HEK293 (cell line): ENCODE measurements around the gene ECI1.
A peak's percentile ranks its signal among the peaks of the same experiment; 100 is the strongest.

Experiments
- BCL11B ChIP-seq: fragments of 450-650 bp; formaldehyde crosslinking; IDR thresholded peaks from 2 replicates; pipeline ENCODE4 v1.5.1; 2016; ENCODE audit warnings: low read depth, missing biosample characterization, missing genetic modification characterization
- CTCF ChIP-seq: fragments of 450-650 bp; formaldehyde crosslinking; IDR thresholded peaks from 2 replicates; pipeline ENCODE4 v1.5.1; 2016; ENCODE audit warnings: missing biosample characterization, missing genetic modification characterization
- GLI4 ChIP-seq: fragments of 450-650 bp; formaldehyde crosslinking; IDR thresholded peaks from 2 replicates; pipeline ENCODE4 v1.5.1; 2016; ENCODE audit warnings: missing biosample characterization, missing genetic modification characterization
- GLIS1 ChIP-seq: fragments of 450-650 bp; formaldehyde crosslinking; IDR thresholded peaks from 2 replicates; pipeline ENCODE4 v1.5.1; 2016; ENCODE audit warnings: missing biosample characterization, missing genetic modification characterization
- GLIS2 ChIP-seq: fragments of 450-650 bp; formaldehyde crosslinking; IDR thresholded peaks from 2 replicates; pipeline ENCODE4 v1.5.1; 2016; ENCODE audit warnings: missing biosample characterization, missing genetic modification characterization
- HIC1 ChIP-seq: fragments of 450-650 bp; formaldehyde crosslinking; IDR thresholded peaks from 2 replicates; pipeline ENCODE4 v1.5.1; 2016; ENCODE audit warnings: missing biosample characterization, missing genetic modification characterization
- REST ChIP-seq: fragments of 450-650 bp; formaldehyde crosslinking; IDR thresholded peaks from 2 replicates; pipeline ENCODE4 v1.5.1; 2016; ENCODE audit warnings: missing biosample characterization, missing genetic modification characterization
- SP2 ChIP-seq: fragments of 450-650 bp; formaldehyde crosslinking; IDR thresholded peaks from 2 replicates; pipeline ENCODE4 v1.5.1; 2016; ENCODE audit warnings: missing biosample characterization, missing genetic modification characterization
- SP3 ChIP-seq: fragments of 450-650 bp; formaldehyde crosslinking; IDR thresholded peaks from 2 replicates; pipeline ENCODE4 v1.5.1; 2016; ENCODE audit warnings: missing biosample characterization, missing genetic modification characterization
- YY2 ChIP-seq: fragments of 450-650 bp; formaldehyde crosslinking; IDR thresholded peaks from 2 replicates; pipeline ENCODE4 v1.5.1; 2016; ENCODE audit warnings: missing biosample characterization, missing genetic modification characterization
- ZBTB21 ChIP-seq: fragments of 450-650 bp; formaldehyde crosslinking; IDR thresholded peaks from 2 replicates; pipeline ENCODE4 v1.5.1; 2017; ENCODE audit warnings: missing biosample characterization, missing genetic modification characterization
- ZBTB26 ChIP-seq: fragments of 450-650 bp; formaldehyde crosslinking; optimal IDR thresholded peaks from 2 replicates; pipeline ENCODE3; 2016; ENCODE audit warnings: missing biosample characterization, mild to moderate bottlenecking, missing genetic modification characterization
- ZFP3 ChIP-seq: fragments of 450-650 bp; formaldehyde crosslinking; IDR thresholded peaks from 2 replicates; pipeline ENCODE4 v1.5.1; 2016; ENCODE audit warnings: low read depth, missing biosample characterization, missing genetic modification characterization
- ZIC2 ChIP-seq: fragments of 450-650 bp; formaldehyde crosslinking; IDR thresholded peaks from 2 replicates; pipeline ENCODE4 v1.5.1; 2016; ENCODE audit warnings: missing biosample characterization, missing genetic modification characterization
- ZNF138 ChIP-seq: fragments of 450-650 bp; formaldehyde crosslinking; IDR thresholded peaks from 2 replicates; pipeline ENCODE4 v1.5.1; 2016; ENCODE audit warnings: missing biosample characterization, missing genetic modification characterization, borderline replicate concordance
- ZNF202 ChIP-seq: fragments of 450-650 bp; formaldehyde crosslinking; IDR thresholded peaks from 2 replicates; pipeline ENCODE4 v1.5.1; 2016; ENCODE audit warnings: missing biosample characterization, missing genetic modification characterization, borderline replicate concordance
- ZNF23 ChIP-seq: fragments of 450-650 bp; formaldehyde crosslinking; IDR thresholded peaks from 2 replicates; pipeline ENCODE4 v1.5.1; 2016; ENCODE audit warnings: missing biosample characterization, missing genetic modification characterization, borderline replicate concordance
- ZNF280D ChIP-seq: fragments of 450-650 bp; formaldehyde crosslinking; IDR thresholded peaks from 2 replicates; pipeline ENCODE4 v1.5.1; 2016; ENCODE audit warnings: missing biosample characterization, missing genetic modification characterization
- ZNF580 ChIP-seq: fragments of 450-650 bp; formaldehyde crosslinking; IDR thresholded peaks from 2 replicates; pipeline ENCODE4 v1.5.1; 2016; ENCODE audit warnings: missing biosample characterization, missing genetic modification characterization
- ZNF585B ChIP-seq: fragments of 450-650 bp; formaldehyde crosslinking; IDR thresholded peaks from 2 replicates; pipeline ENCODE4 v1.5.1; 2016; ENCODE audit warnings: missing biosample characterization, missing genetic modification characterization
- ZNF639 ChIP-seq: fragments of 450-650 bp; formaldehyde crosslinking; IDR thresholded peaks from 2 replicates; pipeline ENCODE4 v1.5.1; 2016; ENCODE audit warnings: missing biosample characterization, missing genetic modification characterization
- ZNF664 ChIP-seq: fragments of 450-650 bp; formaldehyde crosslinking; IDR thresholded peaks from 2 replicates; pipeline ENCODE4 v1.5.1; 2016; ENCODE audit warnings: missing biosample characterization, missing genetic modification characterization
- ZNF677 ChIP-seq: fragments of 450-650 bp; IDR thresholded peaks from 2 replicates; pipeline ENCODE4 v1.5.0; 2018; ENCODE audit warnings: missing biosample characterization, mild to moderate bottlenecking, missing genetic modification characterization, moderate library complexity
- ZNF792 ChIP-seq: fragments of 450-650 bp; formaldehyde crosslinking; IDR thresholded peaks from 2 replicates; pipeline ENCODE4 v1.5.1; 2016; ENCODE audit warnings: missing biosample characterization, missing genetic modification characterization
- ZSCAN30 ChIP-seq: fragments of 450-650 bp; IDR thresholded peaks from 2 replicates; pipeline ENCODE4 v1.5.1; 2018; ENCODE audit warnings: missing biosample characterization, mild to moderate bottlenecking, missing genetic modification characterization, moderate library complexity
- ZXDB ChIP-seq: fragments of 450-650 bp; formaldehyde crosslinking; IDR thresholded peaks from 2 replicates; pipeline ENCODE4 v1.5.1; 2016; ENCODE audit warnings: missing biosample characterization, missing genetic modification characterization

Gene ECI1

GRCh38 chr16:2223221-2223941 lies 28.0 kb downstream of the ECI1 start, which contains the start of gene E4F1 (continued):
- TF ChIP-seq GLIS2 (tag by site-specific recombination) (peak; percentile 72; the same call in 1 of the 2 replicates), ZNF677 (no peak), CTCF (tag by site-specific recombination) (no peak; the same call in 1 of the 2 replicates), SP3 (tag by site-specific recombination) (peak; percentile 94), ZIC2 (tag by site-specific recombination) (peak; percentile 58; the same call in 1 of the 2 replicates), ZNF664 (tag by site-specific recombination) (no peak), ZNF23 (tag by site-specific recombination) (no peak), REST (0 out of 2 replicates have a peak, but pooled peaks have one; percentile 16), ZNF138 (tag by site-specific recombination) (no peak), HIC1 (tag by site-specific recombination) (peak; percentile 84), ZFP3 (no peak), ZNF792 (tag by site-specific recombination) (no peak), ZNF280D (tag by site-specific recombination) (no peak), ZNF585B (no peak), GLI4 (tag by site-specific recombination) (peak; percentile 49; the same call in 1 of the 2 replicates), ZBTB26 (peak; percentile 78), ZSCAN30 (tag by site-specific recombination) (peak; percentile 82), YY2 (tag by site-specific recombination) (peak; percentile 95), ZBTB21 (tag by site-specific recombination) (peak; percentile 83; the same call in 1 of the 2 replicates), ZNF639 (tag by site-specific recombination) (0 out of 2 replicates have a peak, but pooled peaks have one; percentile 18), GLIS1 (tag by site-specific recombination) (peak; percentile 76), ZXDB (tag by site-specific recombination) (no peak; the same call in 1 of the 2 replicates), ZNF202 (tag by site-specific recombination) (no peak), SP2 (tag by site-specific recombination) (peak; percentile 100), ZNF580 (tag by site-specific recombination) (peak; percentile 50; the same call in 1 of the 2 replicates), BCL11B (tag by site-specific recombination) (peak; percentile 41)
